ENCODE results near the gene DHRSX. TPM values are rescaled to one million over a fixed set of nuclear protein-coding genes. Genes with fewer than 3 reads are reported as not detected.

The DHRSX gene
- total and polyA plus RNA-seq, 7 donors: 5.6 to 19.3 (median 9.6) TPM

DNA sequence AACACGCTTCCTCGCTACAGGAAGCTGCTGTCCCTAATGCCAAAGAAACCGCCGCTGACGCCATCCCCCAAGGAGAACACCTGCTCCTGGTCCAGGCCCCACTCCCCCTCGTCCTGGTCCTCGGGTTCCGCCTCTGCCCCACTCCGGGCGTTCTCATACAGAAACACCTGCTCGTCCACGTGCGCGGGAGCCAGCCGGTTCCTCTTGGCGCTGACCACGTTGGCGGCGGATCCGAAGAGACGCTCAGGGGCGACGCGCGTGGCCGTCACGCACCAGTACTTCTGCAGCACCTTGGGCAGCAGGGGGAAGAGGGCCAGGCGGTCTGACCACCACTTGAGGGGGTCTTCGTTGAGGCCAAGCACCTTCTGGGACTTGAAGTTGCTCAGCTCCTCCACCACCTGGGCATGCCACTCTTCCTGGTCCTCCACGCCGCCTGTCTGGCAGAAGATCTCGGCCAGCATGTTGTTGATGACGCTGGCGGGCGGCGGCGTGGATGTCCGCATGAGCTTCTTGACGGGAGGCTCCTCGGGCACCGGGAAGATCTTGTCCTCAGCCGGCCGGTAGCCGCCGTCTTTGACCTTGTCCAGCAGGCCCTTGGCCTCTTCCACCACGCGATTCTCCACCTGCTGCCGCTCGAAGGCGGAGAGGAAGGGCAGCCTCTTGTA lies 12.0 kb downstream of the DHRSX start:
- Histone ChIP-seq H3K9me3 (no peaks in the 10 kb centered on the region), H3K4me3 (no peak overlapping the region), H3K4me1 (no peaks in the 10 kb centered on the region), H3K27ac (no peak overlapping the region), H3K27me3 (ENCODE audit: insufficient read depth in 3 of 3, low read length in 2 of 3) (no peaks in the 10 kb centered on the region), H3K36me3 (ENCODE audit: insufficient read depth in 1 of 2, low read depth in 1 of 2) (peaks cover 0 to 50% of the 10 kb centered on the region in 2 donors)
- TF ChIP-seq CTCF (IDR thresholded peaks at IDR 0.05): no peak
- no peak for ATAC-seq
- 93 to 96% (median 93%) methylated on average over 50 of the region's 50 CpGs for WGBS, 3 donors
- no peak for DNase-seq
- intact Hi-C loops (cut with DNase I): no loop called here

GRCh38 chrX:2487366-2487765 lies 13.4 kb downstream of the DHRSX start:
- no peak for DNase-seq
- H3K27me3 ChIP-seq (ENCODE audit: insufficient read depth in 3 of 3, low read length in 2 of 3): no peaks in the 10 kb centered on the region
- no peaks in the 10 kb centered on the region for H3K9me3 ChIP-seq
- ATAC-seq: no peak
- H3K36me3 ChIP-seq (ENCODE audit: insufficient read depth in 1 of 2, low read depth in 1 of 2): peaks cover 0 to 49% of the 10 kb centered on the region in 2 donors
- no peak overlapping the region for H3K4me3 ChIP-seq
- intact Hi-C loops (cut with DNase I): no loop called here
- H3K4me1 ChIP-seq: no peaks in the 10 kb centered on the region
- H3K27ac ChIP-seq: no peak overlapping the region
- TF ChIP-seq CTCF (IDR thresholded peaks at IDR 0.05): no peak
- 93 to 96% (median 95%) methylated on average over 16 of the region's 16 CpGs for WGBS, 3 donors

DNA sequence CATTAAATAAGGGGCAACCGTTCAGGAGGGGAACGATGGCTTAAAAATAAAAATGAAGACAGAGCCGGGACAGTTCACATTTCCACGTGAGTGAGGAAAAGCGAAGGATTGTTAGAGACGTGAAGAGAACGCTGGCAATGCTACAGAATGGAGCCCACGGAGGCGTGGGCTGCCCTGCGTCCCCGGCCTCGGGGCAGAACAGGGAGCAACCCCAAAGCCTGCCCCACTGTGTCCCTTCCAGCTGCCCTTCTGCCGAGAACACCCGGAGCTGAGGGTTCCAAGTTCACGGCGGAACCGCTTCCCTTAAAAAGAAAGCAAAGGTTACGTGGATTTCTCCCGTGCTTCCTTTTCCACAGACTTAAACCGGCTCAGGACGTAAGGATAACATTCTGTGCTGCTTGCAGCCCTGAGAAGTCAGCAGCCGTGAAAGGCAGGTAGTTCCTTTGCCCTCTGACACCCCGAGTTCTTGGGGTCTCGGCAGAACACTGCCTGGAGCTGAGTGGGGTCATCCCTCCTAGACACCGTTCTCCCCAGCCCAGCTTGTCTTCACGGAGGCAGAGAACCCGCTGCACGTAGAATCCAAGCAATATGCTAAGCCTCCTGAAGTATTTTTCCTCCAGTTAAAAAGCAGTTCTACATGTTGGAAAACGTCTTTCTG lies 14.2 kb downstream of the DHRSX start:
- intact Hi-C loops (cut with DNase I): no loop called here
- 79 to 86% (median 84%) methylated on average over 29 of the region's 29 CpGs for WGBS, 3 donors
- no peak for TF ChIP-seq CTCF (IDR thresholded peaks at IDR 0.05)
- H3K9me3 ChIP-seq: no peaks in the 10 kb centered on the region
- H3K4me1 ChIP-seq: no peaks in the 10 kb centered on the region
- no peak overlapping the region for H3K27ac ChIP-seq
- H3K4me3 ChIP-seq: no peak overlapping the region
- ATAC-seq (no peak), DNase-seq (no peak)
- H3K27me3 ChIP-seq (ENCODE audit: insufficient read depth in 3 of 3, low read length in 2 of 3): no peaks in the 10 kb centered on the region
- H3K36me3 ChIP-seq (ENCODE audit: insufficient read depth in 1 of 2, low read depth in 1 of 2): peaks cover 0 to 44% of the 10 kb centered on the region in 2 donors

GRCh38 chrX:2485789-2486345 lies 14.9 kb downstream of the DHRSX start:
- 62 to 72% (median 68%) methylated on average over 10 of the region's 10 CpGs for WGBS, 3 donors
- Histone ChIP-seq H3K9me3 (no peaks in the 10 kb centered on the region), H3K4me1 (no peaks in the 10 kb centered on the region), H3K27ac (no peak overlapping the region), H3K36me3 (ENCODE audit: insufficient read depth in 1 of 2, low read depth in 1 of 2) (peaks cover 0 to 44% of the 10 kb centered on the region in 2 donors), H3K4me3 (no peak overlapping the region), H3K27me3 (ENCODE audit: insufficient read depth in 3 of 3, low read length in 2 of 3) (no peaks in the 10 kb centered on the region)
- ATAC-seq (no peak), DNase-seq (no peak)
- intact Hi-C loops (cut with DNase I): no loop called here
- no peak for TF ChIP-seq CTCF (IDR thresholded peaks at IDR 0.05)

Data from psoas muscle (tissue), 8 donors.